OCI-LY1 (cell line): ENCODE results near the gene MYO10.

Experiments
- H2AFZ ChIP-seq: fragments of 200-600 bp; sonication (generic), shearing (Covaris generic); 2 replicates; pipeline ENCODE4 v1.6.0; 2014; ENCODE audit warnings: antibody characterized with exemption, mild to moderate bottlenecking, low read length
- H3F3A ChIP-seq: fragments of 200-600 bp; sonication (generic), shearing (Covaris generic); 2 replicates; pipeline ENCODE4 v1.6.0; 2014; ENCODE audit warnings: mild to moderate bottlenecking, antibody characterized with exemption, low read length, moderate library complexity; ENCODE audit not compliant: insufficient read depth
- H3K27ac ChIP-seq: fragments of 200-600 bp; sonication (generic); 2 replicates; pipeline ENCODE4 v1.5.1; 2014; ENCODE audit warnings: low read length, mixed run types, mild to moderate bottlenecking, low read depth; ENCODE audit not compliant: poor library complexity, severe bottlenecking
- H3K27me3 ChIP-seq: fragments of 200-600 bp; sonication (generic); 2 replicates; pipeline ENCODE4 v1.6.0; 2014; ENCODE audit warnings: antibody characterized with exemption, mild to moderate bottlenecking, low read length, moderate library complexity; ENCODE audit not compliant: insufficient read depth
- H3K36me3 ChIP-seq: fragments of 200-600 bp; sonication (generic); 2 replicates; pipeline ENCODE4 v1.6.1; 2014; ENCODE audit warnings: mild to moderate bottlenecking, antibody characterized with exemption, low read length, moderate library complexity, mixed read lengths; ENCODE audit not compliant: insufficient read depth
- H3K4me1 ChIP-seq: fragments of 200-600 bp; sonication (generic); 2 replicates; pipeline ENCODE4 v1.5.1; 2014; ENCODE audit warnings: mild to moderate bottlenecking, low read length, moderate library complexity; ENCODE audit not compliant: insufficient read depth, severe bottlenecking
- H3K4me2 ChIP-seq: fragments of 200-600 bp; sonication (generic), shearing (Covaris generic); 2 replicates; pipeline ENCODE4 v1.6.1; 2014; ENCODE audit warnings: low read length
- H3K4me3 ChIP-seq: fragments of 200-600 bp; sonication (generic); 2 replicates; pipeline ENCODE4 v1.5.1; 2014; ENCODE audit warnings: low read length, low read depth, mild to moderate bottlenecking, mixed read lengths; ENCODE audit not compliant: poor library complexity, severe bottlenecking
- H3K79me2 ChIP-seq: fragments of 200-600 bp; shearing (Covaris generic); 2 replicates; pipeline ENCODE4 v1.6.1; 2016; ENCODE audit warnings: mixed run types, low read length, mixed read lengths; ENCODE audit not compliant: insufficient read depth
- H3K9ac ChIP-seq: fragments of 200-600 bp; sonication (generic), shearing (Covaris generic); 2 replicates; pipeline ENCODE4 v1.6.1; 2014; ENCODE audit warnings: mild to moderate bottlenecking, low read length, mixed read lengths
- H3K9me2 ChIP-seq: fragments of 200-600 bp; sonication (generic), shearing (Covaris generic); 2 replicates; pipeline ENCODE4 v1.6.1; 2014; ENCODE audit warnings: low read depth, mild to moderate bottlenecking, low read length, mixed read lengths
- H3K9me3 ChIP-seq: fragments of 200-600 bp; shearing (Covaris generic); 2 replicates; pipeline ENCODE4 v1.6.1; 2014; ENCODE audit warnings: low read length, mixed read lengths
- H4K20me1 ChIP-seq: fragments of 200-600 bp; sonication (generic), shearing (Covaris generic); 2 replicates; pipeline ENCODE4 v1.6.0; 2016; ENCODE audit warnings: mild to moderate bottlenecking, low read length; ENCODE audit not compliant: insufficient read depth
- CTCF ChIP-seq: fragments of 200-600 bp; sonication (generic), shearing (Covaris generic); IDR thresholded peaks from 2 replicates; pipeline ENCODE4 v1.5.1; 2017; ENCODE audit warnings: mild to moderate bottlenecking, antibody characterized with exemption, low read length, moderate library complexity, mixed read lengths
- EZH2 ChIP-seq: fragments of 200-600 bp; sonication (generic), shearing (Covaris generic); IDR thresholded peaks from 2 replicates; pipeline ENCODE4 v1.8.0; 2017; ENCODE audit warnings: borderline replicate concordance, mixed run types, mild to moderate bottlenecking, antibody characterized with exemption, low read length, moderate library complexity, mixed read lengths

The MYO10 gene

GRCh38 chr5:16916262-16916878 is 19.7 kb downstream of the MYO10 start:
- Histone ChIP-seq H3F3A (no peaks in the 10 kb centered on the region), H3K9ac (no peak overlapping the region), H3K27me3 (no peaks in the 10 kb centered on the region), H3K4me2 (no peak overlapping the region), H2AFZ (no peak overlapping the region), H3K4me3 (no peak overlapping the region), H3K79me2 (no peaks in the 10 kb centered on the region), H3K27ac (no peak overlapping the region), H4K20me1 (no peaks in the 10 kb centered on the region), H3K4me1 (no peaks in the 10 kb centered on the region), H3K9me3 (no peaks in the 10 kb centered on the region), H3K9me2 (no peaks in the 10 kb centered on the region), H3K36me3 (no peaks in the 10 kb centered on the region)
- TF ChIP-seq EZH2 (no peak), CTCF (no peak)

- H3K4me3 ChIP-seq = no peak overlapping the region
- H3K4me2 ChIP-seq = no peak overlapping the region
- H4K20me1 ChIP-seq = no peaks in the 10 kb centered on the region
- H3K9ac ChIP-seq = no peak overlapping the region
- H3K36me3 ChIP-seq = no peaks in the 10 kb centered on the region
- H3K79me2 ChIP-seq = no peaks in the 10 kb centered on the region
- no peak overlapping the region for H3K27ac ChIP-seq
- H3K9me2 ChIP-seq = no peaks in the 10 kb centered on the region
- no peak overlapping the region for H2AFZ ChIP-seq
- no peaks in the 10 kb centered on the region for H3K4me1 ChIP-seq
- H3K27me3 ChIP-seq = no peaks in the 10 kb centered on the region
- TF ChIP-seq EZH2 (no peak), CTCF (no peak)
- H3K9me3 ChIP-seq = no peaks in the 10 kb centered on the region
- no peaks in the 10 kb centered on the region for H3F3A ChIP-seq
Observed at GRCh38 chr5:16914584-16914983, 21.5 kb downstream of the MYO10 start.

GRCh38 chr5:16914108-16914435 is 22.0 kb downstream of the MYO10 start:
- no peaks in the 10 kb centered on the region for H3K9me3 ChIP-seq
- TF ChIP-seq CTCF (no peak), EZH2 (no peak)
- no peak overlapping the region for H2AFZ ChIP-seq
- no peaks in the 10 kb centered on the region for H3K79me2 ChIP-seq
- no peaks in the 10 kb centered on the region for H3K36me3 ChIP-seq
- no peaks in the 10 kb centered on the region for H3K9me2 ChIP-seq
- no peak overlapping the region for H3K4me3 ChIP-seq
- no peaks in the 10 kb centered on the region for H3K4me1 ChIP-seq
- no peaks in the 10 kb centered on the region for H4K20me1 ChIP-seq
- no peak overlapping the region for H3K9ac ChIP-seq
- H3F3A ChIP-seq = no peaks in the 10 kb centered on the region
- H3K4me2 ChIP-seq = no peak overlapping the region
- H3K27me3 ChIP-seq = no peaks in the 10 kb centered on the region
- no peak overlapping the region for H3K27ac ChIP-seq
